GM19351 (cell line): Measurements from ENCODE around the gene KCNMA1.
"Not testable (repeated sequence)": the region's sequence is repeated elsewhere in the genome, so short reads cannot be mapped to it uniquely, and the experiment has no call there.

Experiments used
- ATAC-seq: cut with Tn5 transposase; IDR thresholded peaks from one replicate; pipeline ENCODE4 v1.9.1; 2021; ENCODE audit warnings: mild to moderate bottlenecking, moderate library complexity; ENCODE audit not compliant: unreplicated experiment

Gene KCNMA1

DNA sequence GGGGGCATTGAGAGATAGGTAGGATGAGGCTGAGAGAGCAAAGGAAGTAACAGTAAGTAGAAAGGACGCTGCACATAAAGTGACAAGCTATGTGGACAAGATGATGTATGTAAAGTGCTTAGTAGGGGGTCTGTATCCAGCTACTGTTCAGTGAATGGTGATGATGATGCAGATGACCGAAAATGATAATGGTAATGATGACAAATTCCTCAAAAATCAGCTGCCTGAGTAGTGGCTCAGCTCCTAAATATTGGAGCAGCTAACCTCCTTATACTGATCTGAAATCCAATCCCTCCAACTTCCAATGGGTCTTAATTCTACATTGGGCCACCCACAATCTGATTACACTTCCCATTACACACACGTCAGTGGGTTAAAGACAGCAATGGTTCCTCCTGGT, 27.1 kb upstream of the KCNMA1 start:
- ATAC-seq, result no peak

DNA sequence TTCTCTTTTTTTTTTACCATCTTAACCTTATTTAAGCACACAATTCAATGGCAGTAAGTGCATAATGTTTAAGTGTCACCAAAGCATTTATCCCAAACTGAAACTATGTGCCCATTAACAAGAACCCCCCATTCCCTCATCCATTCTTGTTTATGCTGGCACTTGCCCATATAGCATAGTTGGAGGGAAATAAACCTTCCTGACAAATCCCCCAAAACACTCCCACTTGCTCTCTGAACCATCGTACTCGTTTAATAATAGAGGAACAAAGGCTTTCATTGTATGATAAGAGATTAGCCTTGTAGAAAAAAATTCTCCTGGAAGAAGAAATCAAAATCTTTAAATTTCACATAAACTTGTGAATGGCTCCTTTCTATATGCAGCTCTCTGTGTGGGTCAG, 26.4 kb upstream of the KCNMA1 start:
- ATAC-seq, result no peak

DNA sequence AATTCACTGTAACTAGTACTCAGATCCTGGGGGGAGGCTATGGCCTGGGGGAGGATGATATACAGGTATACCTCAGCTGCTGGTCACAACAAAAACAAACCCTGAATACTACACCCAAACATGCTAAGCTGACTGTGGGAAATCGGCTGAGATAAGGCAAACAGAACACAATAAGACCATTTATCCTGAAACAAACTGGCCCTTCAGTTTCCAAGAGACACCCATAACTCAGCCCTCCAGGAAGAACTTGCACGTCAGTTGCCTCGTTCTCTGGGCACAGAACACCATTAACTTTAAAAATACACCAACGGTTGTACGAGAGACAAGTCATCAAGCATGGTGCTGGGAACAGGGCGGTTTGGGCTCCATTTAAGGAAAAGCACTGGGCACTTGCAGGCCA, 24.1 kb upstream of the KCNMA1 start:
- no peak for ATAC-seq

DNA sequence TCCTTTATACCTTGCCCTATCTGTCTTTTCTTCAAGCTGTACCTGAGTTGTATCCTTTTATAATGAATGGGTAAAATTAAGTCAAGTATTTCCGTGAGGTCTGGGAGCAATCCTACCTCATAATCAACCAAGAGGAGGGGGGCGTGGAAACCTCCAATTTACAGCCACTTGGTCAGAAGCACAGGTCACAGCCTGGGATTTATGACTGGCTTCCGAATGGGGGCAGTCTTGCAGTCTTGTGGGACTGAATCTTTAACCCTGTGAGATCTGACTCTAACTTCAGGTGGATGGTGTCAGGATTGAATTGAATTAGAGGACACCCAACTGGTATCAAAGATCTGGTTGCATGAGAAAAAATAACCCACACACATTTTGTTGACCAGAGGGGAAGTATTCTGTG, 23.5 kb upstream of the KCNMA1 start:
- ATAC-seq, result no peak

DNA sequence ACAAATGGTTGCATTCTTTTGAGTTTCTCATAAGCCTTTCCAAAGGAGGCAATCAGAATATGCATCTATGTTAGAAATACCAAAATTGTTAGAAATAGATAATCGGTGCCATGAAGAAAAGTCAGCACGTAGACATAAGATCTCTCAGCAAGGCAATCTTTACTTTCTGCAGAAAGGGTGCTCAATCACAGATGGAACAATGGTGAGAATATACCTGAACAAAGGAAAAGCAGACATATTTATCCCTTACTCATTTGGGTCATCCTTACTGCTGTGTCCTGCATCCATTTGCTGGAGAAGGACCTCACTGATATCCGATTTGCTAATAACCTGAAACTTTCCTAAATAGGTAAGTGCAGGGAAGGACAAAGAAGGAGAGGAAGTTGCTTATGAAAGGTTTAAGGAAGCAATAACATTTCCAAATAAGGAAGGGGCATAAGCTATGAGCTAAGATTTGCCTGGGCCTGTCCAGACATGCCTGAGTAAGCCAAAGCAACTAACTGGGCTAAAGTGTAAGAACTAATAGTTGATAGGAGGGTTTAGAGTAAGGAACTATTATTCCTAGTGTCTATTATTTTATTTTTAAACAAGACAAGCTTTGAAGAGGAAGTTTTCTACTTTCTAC, 21.6 kb upstream of the KCNMA1 start:
- ATAC-seq, result not testable (repeated sequence)

DNA sequence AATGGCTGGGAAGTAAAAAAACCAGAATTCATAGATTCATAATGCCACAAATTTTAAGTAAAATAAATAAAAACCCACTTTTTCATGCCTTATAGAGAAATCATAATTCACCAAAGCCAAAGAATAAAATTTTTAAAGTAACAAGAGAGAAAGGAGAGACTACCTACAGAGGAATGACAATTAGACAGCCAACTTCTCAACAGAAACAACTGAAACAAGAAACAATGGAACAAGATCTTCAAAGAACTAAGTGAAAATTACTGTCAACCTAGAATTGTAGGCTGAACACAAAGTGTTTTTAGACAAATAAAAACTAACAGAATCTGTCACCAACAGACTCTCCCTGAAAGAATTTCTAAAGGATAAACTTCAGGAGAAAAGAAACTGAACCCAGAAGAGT, 15.6 kb upstream of the KCNMA1 start:
- no peak for ATAC-seq

DNA sequence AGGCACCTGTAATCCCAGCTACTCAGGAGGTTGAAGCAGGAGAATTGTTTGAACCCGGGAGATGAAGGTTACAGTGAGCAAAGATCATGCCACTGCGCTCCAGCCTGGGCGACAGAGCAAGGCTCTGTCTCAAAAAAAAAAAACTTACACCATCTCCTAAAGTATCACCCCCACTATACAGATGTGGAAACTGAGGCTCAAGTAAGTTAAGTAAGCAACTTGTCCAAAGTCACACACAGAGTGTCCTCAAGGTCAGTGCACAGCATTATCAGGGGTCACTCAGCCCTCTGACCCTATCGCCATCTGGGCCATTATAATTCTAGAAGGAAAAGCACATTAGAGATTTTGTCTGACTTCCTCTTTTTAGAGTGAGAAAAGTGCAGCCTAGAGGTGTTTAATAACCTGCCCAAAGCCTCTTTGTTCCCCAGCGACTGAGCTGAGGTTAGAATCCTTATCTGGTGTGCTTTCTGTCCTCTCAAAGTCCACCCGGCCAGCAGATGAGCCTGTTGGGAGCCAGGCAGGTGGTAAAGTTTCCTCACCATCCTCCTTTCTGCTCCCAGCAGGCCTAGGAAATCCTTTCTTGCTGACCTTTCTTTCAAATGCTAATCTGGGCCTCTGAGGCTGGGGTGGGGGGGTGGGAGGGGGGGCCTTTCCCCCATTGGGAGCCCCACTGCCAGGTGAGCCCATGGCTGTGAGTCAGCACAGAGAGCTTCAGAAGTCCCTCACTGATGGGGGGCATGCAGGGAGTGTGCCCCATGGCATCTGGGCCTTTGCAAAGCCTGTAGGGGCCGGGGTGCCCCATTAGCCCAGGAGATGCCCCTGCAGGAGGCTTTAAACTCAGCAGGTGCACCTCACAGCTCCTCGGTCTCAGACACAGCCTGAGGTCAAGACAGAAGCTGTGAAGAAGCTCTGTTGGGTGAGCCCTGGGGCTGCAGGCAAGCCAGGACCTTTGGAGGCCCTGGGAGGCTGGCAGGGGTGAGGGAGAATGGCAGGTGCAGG, 12.0 kb upstream of the KCNMA1 start:
- ATAC-seq, result peak; percentile 73

DNA sequence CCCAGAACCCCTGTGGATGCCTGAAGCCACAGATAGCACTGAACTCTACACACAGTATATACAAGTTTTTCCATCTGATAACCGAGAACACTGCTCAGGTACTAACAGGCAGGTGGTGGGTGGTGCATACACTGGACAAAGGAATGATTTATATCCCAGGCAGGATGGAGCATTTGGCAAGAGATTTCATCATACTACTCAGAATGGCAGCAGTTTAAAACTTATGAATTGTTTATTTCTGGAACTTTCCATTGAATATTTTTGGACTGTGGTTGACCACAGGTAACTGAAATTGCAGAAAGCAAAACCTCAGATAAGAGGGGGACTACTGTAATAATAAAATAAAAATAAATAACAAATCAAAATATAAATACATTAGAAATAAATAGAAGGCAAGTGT, 10.9 kb upstream of the KCNMA1 start:
- ATAC-seq, result no peak

DNA sequence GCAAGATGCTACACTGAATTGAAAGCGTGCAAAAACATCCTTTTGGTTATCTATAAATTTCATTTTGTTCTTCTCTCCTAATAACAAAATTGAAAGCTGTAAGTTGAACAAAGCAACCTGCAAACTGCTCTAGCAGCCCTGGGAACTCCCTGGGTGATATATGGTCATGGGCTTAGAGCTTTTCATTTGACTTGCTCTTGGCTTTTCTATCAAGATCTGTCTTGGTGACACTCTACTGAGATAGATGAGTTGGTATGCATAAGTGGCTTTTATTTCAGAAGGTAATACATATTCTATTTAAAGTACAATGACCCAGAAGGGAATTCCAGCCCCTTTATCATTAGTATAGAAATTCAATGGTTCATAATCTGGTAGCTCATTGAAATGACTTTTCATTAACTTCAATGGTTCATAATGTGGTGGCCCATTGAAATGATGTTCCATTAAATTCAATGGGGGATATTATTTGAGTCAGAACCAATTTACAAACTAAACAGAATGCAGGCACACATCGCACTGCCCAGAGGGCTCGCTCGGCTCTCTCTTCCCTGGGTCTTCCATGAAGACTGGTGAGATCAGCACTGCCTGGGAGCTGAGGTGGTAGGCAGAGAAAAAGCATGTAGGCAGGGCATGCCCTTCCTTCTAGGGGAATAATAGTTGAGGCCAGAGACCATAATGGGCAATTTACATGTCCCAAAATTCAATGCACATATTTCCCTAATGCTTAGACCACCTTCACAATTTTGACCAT, 10.1 kb upstream of the KCNMA1 start:
- ATAC-seq, result no peak

DNA sequence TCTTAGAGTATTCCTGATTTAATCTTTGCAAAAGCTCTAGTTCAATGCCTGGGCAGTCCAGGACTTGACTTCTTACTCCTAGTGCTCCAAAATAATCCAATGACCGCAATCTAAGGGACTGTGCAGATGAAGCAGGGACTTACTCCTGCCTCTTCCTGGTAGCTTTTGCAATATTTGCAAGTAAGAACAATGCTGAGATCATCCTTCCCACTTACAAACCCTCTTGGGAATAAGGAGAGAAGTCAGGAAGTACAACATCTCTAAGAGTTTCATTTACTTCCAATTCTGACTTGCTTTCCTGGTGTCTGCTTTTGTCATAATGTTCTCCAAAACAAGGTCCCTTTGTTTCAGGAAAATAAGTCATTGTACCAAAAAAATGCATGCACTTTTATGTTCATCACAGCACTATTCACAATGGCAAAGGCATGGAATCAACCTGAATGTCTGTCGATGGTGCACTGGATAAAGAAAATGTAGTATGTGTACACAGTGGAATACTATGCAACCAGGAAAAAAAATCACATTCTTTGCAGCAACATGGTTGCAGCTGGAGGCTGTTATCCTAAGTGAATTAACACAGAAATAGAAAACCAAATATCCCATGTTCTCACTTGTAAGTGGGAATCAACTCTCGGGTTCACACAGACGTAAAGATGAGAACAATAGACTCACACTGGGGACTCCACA, 7.1 kb upstream of the KCNMA1 start:
- no peak for ATAC-seq

DNA sequence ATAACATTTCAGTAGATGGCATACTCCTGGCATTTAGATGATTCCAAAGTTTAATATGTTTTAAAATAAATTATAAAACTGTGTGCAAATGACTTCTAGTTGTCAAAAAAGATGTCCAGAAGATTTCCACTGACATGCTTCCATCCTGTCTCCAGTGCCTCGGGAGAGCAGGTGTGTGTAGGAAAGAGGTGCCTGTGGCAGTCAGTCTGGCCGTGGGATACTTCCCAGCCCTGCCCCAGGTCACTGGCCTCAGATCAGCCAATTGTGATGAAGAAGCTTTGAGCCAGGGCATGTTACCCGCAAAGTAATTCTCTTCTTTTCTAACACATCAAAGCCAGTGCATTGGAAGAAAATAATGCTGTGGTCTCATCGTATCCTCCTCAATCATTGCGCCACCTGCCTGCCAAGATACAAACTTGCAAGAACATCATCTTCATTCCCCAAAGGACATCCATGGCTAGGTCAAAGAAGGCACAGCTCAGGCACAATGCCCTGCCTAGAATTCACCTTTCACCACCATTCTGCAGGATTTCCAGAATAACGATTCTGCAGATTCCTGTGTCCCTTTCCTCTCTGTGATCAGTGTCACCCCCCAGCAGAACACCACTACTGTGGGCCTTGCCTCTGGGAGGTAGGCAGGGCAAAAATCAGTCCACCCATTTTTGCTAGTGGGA, 6.3 kb upstream of the KCNMA1 start:
- peak; percentile 54 for ATAC-seq

DNA sequence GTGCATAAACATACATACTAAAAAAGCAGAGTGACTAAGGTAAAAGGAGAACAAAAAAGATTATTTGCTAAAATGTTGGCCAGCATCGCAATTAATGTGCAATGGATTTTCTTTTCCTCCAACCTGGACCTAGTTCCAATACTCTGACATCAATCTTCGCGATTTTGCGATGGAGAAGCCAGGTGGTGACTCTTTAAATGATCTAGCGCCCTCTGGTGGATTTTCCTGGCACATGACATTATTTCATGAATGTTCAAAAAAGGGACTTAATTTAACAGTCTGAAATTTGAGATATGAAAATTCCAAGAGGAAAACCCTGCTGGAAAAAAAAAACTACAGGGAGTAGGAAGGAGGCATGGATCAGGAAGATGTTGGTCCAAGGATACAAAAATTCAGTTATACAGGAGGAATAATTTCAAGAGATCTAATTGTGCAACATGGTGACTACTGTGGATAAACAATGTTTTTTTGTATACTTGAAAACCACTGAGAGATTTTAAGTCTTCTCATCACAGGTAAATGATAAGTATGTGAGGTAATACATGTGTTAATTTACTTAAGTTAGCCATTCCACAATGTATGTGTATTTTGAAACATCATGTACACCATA, 4.3 kb upstream of the KCNMA1 start:
- no peak for ATAC-seq

DNA sequence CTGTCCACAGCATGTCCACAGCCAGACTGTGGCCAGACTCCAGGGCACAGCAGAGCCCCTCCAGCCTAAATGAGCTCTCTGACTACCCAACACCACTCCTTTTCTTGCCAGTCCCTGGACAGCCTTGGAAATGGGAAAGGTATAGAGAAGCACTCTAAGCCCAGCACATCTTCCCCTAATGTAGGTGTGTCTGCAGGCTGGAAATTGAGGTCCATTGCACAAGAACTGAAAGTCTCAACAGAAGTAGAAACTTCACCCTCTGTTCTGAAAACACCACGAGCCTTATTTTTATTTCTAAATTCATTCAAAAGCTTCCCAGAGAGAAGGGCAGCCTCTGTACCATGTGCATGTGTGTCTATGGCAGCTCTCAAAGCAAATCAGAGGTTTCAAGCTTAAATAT, 3.7 kb upstream of the KCNMA1 start:
- ATAC-seq, result no peak

DNA sequence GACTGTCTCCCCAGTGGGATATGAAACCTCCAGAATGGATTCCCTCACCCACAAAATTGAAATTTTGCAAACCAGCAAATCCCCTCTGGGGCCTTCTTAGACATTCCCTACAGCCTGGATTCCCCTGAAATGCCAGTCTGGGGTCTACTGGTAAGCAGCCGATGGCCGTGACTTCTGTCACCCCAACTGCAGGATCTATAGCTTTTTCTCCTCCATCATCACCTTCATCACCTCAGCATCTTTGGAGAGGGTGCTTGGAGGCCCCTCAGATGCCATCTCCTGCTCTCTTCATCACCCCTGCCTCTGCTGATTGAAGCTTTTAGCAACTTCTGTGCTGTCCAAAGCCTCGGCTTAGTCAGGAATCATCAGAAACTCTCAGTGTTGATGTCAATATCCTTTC, 2.6 kb upstream of the KCNMA1 start:
- no peak for ATAC-seq

DNA sequence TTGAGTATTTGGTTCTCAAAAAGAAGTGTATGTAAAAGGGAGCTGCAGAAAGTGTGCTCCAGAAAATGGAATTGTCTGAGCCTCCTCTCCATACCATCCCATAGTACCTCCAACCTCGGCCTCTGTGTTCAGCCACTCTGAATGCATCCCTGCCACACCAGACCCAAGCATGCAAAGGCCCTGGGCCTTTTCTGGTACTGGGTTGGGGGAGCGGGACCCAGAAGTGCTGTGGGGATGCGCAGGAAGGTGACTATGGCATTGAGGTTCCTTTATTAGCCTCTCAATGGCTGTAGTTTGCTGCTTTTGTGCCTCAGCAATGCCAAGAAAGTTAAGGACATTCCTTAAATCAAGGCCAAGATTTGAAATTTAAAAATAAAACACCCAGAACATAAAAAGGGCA, 2.1 kb upstream of the KCNMA1 start:
- ATAC-seq, result no peak

DNA sequence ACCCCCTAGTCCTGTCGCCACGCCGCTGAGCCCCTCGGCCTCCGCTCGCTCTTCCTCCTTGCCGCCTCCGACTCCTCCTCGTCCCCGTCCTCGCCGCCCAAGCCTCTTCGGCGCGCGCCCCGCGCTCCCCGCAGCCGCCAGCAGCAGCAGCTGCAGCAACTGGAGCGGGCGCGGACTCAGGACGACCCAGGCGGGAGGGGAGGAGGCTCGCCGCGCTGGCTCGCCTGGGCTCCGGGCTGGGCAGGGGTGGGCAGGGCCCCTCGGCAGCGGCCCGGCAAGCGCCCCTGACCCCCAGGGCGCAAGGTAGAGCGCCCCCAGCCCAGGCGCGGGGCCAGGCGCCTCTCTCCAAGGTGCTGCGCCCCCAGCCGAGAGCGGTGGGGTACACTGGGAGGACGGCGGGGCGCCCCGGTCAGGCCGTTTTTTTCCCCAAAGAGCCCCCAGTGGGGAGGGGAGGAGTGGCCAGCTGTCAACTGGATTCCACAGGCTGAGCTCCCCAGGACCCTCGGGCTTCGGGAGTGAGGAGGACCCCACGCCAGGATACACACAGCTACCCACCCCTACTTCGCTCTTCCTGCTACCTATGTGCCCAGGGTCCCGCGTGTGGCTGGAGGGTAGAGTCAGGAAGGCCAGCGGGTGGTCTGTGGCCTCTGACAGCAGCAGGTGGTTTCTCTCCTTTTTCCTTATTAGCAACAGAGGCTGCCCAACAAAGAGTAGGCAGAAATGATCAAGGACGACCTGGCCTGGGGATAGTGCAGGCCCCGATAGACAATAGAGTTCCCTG, 903 bp upstream of the KCNMA1 start:
- ATAC-seq, result peak; percentile 38

DNA sequence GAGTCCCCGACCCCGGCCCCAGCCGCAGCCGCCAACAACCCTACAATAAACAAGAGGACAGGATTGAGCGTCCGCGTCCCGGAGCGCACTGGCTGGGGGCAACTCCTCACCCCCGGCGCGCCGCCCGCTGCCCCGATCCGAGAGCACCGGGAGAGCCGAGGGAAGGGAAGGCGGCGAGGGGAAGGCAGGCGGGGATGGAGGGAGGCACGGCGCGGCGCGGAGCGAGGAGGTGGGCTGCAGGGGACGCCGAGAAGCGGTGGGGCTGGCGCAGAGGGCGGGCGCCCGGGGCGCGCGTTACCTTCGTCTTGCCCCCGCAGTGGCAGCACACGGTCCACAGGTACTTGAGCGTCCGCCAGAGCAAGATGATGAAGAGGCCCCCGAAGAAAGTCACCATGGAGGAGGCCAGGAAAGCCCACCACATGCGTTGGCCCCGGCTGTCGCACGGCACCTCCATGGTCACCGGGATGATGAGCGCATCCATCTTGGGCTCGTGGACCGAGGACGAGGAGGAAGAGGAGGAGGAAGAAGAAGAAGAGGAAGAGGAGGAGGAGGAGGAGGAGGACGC, 559 bp downstream of the KCNMA1 start:
- no peak for ATAC-seq

DNA sequence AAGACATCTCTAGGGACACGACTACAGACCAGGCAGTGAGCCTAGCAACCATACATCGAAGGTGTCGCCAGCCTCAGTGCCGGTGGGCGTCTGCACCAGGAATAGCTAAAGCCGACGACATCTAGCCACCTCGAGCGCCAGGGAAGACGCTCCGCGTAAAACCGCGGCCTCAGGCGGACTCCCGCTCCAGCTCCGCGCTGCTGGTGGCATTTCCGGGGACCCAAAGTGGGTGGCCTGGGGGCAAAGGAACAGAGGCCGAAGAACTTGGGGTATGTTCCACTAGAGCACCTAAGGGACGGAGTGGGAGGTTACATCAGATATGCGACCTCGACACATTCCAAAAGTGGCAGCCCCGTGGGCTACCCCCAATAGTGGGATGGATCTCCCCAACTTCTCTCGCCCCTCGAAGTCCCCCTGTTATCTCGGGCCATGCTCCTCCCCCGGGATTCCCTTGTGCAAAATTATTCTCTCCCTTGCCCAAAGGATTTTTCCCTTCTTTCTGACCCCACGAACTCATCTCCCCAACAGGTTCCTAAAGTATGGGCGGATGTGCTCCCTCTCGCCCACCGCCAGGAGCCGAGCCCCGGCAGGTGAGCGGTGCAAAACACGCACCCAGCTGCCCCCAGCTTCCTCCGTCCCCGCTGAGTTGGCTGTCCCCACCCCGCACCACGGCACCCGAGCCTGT, 1.2 kb downstream of the KCNMA1 start:
- ATAC-seq, result no peak
